OCI-LY3 (cell line): ENCODE data around the gene N4BP2L2.

Experiments used
- CTCF ChIP-seq: fragments of 200-600, 300-600 bp; sonication (generic); IDR thresholded peaks from 2 replicates; pipeline ENCODE4 v1.5.1; 2014; ENCODE audit warnings: antibody characterized with exemption, low read length, low read depth
- EZH2phosphoT487 ChIP-seq: fragments of 200-600 bp; shearing (Covaris generic); IDR thresholded peaks from 2 replicates; pipeline ENCODE4 v1.6.1; 2018; ENCODE audit warnings: antibody characterized with exemption, mixed run types, low read depth

- no peak for TF ChIP-seq CTCF
- TF ChIP-seq EZH2phosphoT487: no peak
These were observed 15.1 kb upstream of the N4BP2L2 start for GRCh38 chr13:32553720-32554119.
